ENCODE results near the gene DUT. TPM values are rescaled to one million over a fixed set of nuclear protein-coding genes. Genes with fewer than 3 reads are reported as not detected.

The DUT gene
- total RNA-seq, 1 donor from 2014 or later: 84.5 TPM

GRCh38 chr15:48383031-48383430 lies 51.8 kb downstream of the DUT start:
- H3K27me3 ChIP-seq: no peaks in the 10 kb centered on the region

GRCh38 chr15:48384616-48385015 lies 53.4 kb downstream of the DUT start:
- Histone ChIP-seq H3K9me3 (no peaks in the 10 kb centered on the region), H3K27me3 (no peaks in the 10 kb centered on the region)

More at GRCh38 chr15:48383031-48383430, 51.8 kb downstream of the DUT start:
- TF ChIP-seq POLR2A (IDR thresholded peaks at IDR 0.05) (no peak), POLR2AphosphoS5 (IDR thresholded peaks at IDR 0.05; ENCODE audit: insufficient read depth in 1 of 2, low read depth in 1 of 2) (no peak), CTCF (IDR thresholded peaks at IDR 0.05) (no peak)
- Histone ChIP-seq H3K4me1 (peaks cover 17% of the 10 kb centered on the region), H3K9me3 (no peaks in the 10 kb centered on the region), H3K4me3 (no peak overlapping the region), H3K36me3 (no peaks in the 10 kb centered on the region), H3K27ac (no peak overlapping the region)
- DNase-seq (ENCODE audit: extremely low spot score in 2 of 2): peak in 1 of 2 donors; percentile 22
- intact Hi-C loops (cut with DNase I): no loop called here

GRCh38 chr15:48385031-48385830 lies 54.0 kb downstream of the DUT start:
- peak in 1 of 2 donors; percentile 86 for DNase-seq (ENCODE audit: extremely low spot score in 2 of 2)
- intact Hi-C loops (cut with DNase I): no loop called here
- no peaks in the 10 kb centered on the region for H3K27me3 ChIP-seq
- H3K9me3 ChIP-seq: no peaks in the 10 kb centered on the region
- H3K36me3 ChIP-seq: no peaks in the 10 kb centered on the region
- no peak overlapping the region for H3K27ac ChIP-seq
- H3K4me1 ChIP-seq: peaks cover 34% of the 10 kb centered on the region
- no peak overlapping the region for H3K4me3 ChIP-seq
- TF ChIP-seq POLR2AphosphoS5 (IDR thresholded peaks at IDR 0.05; ENCODE audit: insufficient read depth in 1 of 2, low read depth in 1 of 2): peak in 1 of 2 donors; percentile 66
- no peak for TF ChIP-seq CTCF (IDR thresholded peaks at IDR 0.05)

More at GRCh38 chr15:48384616-48385015, 53.4 kb downstream of the DUT start:
- DNase-seq (ENCODE audit: extremely low spot score in 2 of 2): peak in 1 of 2 donors; percentile 54
- H3K4me1 ChIP-seq: peaks cover 33% of the 10 kb centered on the region
- no peak overlapping the region for H3K27ac ChIP-seq
- H3K36me3 ChIP-seq: no peaks in the 10 kb centered on the region
- H3K4me3 ChIP-seq: no peak overlapping the region
- intact Hi-C loops (cut with DNase I): no loop called here
- TF ChIP-seq POLR2A (IDR thresholded peaks at IDR 0.05) (no peak), CTCF (IDR thresholded peaks at IDR 0.05) (no peak), POLR2AphosphoS5 (IDR thresholded peaks at IDR 0.05; ENCODE audit: insufficient read depth in 1 of 2, low read depth in 1 of 2) (no peak)

GRCh38 chr15:48388016-48388851 lies 57.0 kb downstream of the DUT start:
- intact Hi-C loops (cut with DNase I): no loop called here
- peak overlapping the region; percentile 89 for H3K27ac ChIP-seq
- TF ChIP-seq POLR2A (IDR thresholded peaks at IDR 0.05): no peak
- TF ChIP-seq POLR2AphosphoS5 (IDR thresholded peaks at IDR 0.05; ENCODE audit: insufficient read depth in 1 of 2, low read depth in 1 of 2): no peak
- no peak for TF ChIP-seq CTCF (IDR thresholded peaks at IDR 0.05)

More at GRCh38 chr15:48388016-48388851, 57.0 kb downstream of the DUT start:
- peaks cover 45% of the 10 kb centered on the region for H3K4me1 ChIP-seq
- no peaks in the 10 kb centered on the region for H3K9me3 ChIP-seq
- H3K27me3 ChIP-seq: no peaks in the 10 kb centered on the region
- peak in 1 of 2 donors; percentile 64 for DNase-seq (ENCODE audit: extremely low spot score in 2 of 2)
- no peaks in the 10 kb centered on the region for H3K36me3 ChIP-seq
- no peak overlapping the region for H3K4me3 ChIP-seq
